HG02852 (cell line): ENCODE data around the gene CPA5.
"Not testable (repeated sequence)": the region's sequence is repeated elsewhere in the genome, so short reads cannot be mapped to it uniquely, and the experiment has no call there.

Experiments
- ATAC-seq: cut with Tn5 transposase; IDR thresholded peaks from one replicate; pipeline ENCODE4 v1.9.1; 2021; ENCODE audit warnings: mild to moderate bottlenecking, moderate library complexity; ENCODE audit not compliant: unreplicated experiment

CPA5 gene

DNA sequence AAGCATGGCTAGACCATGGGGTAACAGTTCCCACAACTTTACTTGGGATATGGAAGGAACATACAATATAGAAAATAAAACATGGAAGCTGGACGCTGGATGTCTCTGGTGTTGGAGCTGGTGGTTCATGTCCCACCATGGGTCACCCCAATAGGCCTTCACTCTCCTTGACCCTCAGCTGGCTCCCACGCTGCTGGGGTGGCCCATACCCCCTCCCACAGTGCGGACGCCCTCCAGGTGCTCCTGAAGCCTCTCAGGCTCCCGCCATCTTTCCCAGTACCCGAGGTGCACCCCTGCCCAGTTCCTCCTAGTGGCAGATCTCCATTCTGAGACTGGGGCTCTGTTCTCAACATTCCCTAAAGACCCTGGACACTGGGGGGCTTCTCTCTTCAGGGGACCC, 29.9 kb downstream of the CPA5 start:
- no peak for ATAC-seq

DNA sequence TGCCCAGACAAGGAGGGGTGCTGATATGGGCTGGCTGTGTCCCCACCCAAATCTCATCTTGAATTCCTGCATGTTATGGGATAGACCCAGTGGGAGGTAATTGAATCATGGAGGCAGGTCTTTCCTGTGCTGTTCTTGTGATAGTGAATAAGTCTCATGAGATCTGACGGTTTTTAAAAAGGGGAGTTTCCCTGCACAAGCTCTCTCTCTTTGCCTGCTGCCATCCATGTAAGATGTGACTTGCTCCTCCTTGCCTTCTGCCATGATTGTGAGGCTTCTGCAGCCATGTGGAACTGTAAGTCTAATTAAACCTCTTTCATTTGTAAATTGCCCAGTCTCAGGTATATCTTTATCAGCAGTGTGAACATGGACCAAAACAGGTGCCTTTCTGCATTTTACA, 31.8 kb downstream of the CPA5 start:
- not testable (repeated sequence) for ATAC-seq

DNA sequence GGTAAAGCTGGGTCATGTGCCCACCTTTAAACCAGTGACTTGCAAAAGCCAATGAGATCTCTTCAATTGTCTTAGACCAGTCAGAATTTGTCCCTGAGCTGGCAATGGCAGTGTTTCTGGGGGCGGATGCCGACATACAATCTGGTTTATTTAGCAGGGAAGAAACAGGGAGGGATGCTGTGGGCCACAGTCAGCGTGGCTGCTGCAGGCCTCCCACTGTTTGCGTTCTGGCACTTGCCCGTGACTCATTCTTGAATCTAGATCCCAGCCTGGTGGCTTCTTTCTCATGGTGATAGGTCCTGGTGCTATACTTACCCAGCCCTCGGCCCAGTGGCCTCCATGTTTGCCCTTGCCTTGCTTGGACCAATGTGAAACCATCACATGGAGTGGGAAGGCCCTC, 32.6 kb downstream of the CPA5 start:
- ATAC-seq = no peak

GRCh38 chr7:130379019-130379418, 34.4 kb downstream of the CPA5 start:
- ATAC-seq = no peak

GRCh38 chr7:130379532-130379920, 34.9 kb downstream of the CPA5 start:
- ATAC-seq = no peak

DNA sequence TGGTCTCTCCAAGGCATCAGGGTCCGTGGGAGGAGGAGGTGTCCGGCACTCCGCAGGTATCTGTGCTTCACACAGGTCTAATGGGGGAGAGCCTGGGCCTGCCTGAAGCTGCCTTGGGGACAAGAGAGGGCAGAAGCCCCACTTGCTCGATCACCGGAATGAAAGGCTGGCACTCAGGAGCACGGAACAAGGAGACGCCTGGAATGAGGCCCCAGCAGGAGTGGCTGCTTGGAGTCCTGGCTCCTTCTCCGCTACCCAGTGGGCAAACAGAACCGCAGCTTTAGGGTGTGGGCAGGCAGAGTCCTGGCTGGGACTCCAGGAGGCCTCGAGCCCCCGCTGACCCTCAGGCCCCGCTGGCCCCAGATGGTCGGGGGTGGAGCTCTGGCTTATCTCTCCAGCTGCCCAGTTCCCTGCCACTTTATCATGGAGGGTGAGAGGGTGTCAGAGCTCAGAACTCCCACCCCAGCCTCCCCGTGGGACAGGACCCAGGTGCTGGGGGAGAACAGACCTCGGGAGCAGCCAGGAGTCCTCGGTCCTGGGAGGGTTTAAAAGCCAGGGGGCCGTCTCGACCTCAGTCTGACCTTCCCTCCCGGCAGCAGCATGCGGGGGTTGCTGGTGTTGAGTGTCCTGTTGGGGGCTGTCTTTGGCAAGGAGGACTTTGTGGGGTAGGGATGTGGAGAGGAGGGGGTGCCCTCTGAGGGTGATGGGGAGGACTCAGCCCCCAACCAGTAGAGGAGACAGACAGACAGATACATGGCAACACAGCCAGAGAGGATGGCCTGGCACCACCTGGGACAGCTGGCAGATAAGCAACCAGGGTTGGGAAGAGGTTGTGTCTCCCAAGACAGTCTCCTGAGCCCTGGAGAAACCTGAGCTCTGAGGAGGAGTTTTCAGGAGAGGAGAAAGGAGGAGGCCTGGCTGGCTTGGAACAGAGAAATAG, 35.6 kb downstream of the CPA5 start, which contains the start of gene CPA1:
Gene CPA1, plus strand, starts transcription at position 574 of the 940 bp plus-strand sequence. Its CDS starts 27 bp downstream, at position 601.
- no peak for ATAC-seq

GRCh38 chr7:130380861-130381455, 36.3 kb downstream of the CPA5 start:
- ATAC-seq = no peak

DNA sequence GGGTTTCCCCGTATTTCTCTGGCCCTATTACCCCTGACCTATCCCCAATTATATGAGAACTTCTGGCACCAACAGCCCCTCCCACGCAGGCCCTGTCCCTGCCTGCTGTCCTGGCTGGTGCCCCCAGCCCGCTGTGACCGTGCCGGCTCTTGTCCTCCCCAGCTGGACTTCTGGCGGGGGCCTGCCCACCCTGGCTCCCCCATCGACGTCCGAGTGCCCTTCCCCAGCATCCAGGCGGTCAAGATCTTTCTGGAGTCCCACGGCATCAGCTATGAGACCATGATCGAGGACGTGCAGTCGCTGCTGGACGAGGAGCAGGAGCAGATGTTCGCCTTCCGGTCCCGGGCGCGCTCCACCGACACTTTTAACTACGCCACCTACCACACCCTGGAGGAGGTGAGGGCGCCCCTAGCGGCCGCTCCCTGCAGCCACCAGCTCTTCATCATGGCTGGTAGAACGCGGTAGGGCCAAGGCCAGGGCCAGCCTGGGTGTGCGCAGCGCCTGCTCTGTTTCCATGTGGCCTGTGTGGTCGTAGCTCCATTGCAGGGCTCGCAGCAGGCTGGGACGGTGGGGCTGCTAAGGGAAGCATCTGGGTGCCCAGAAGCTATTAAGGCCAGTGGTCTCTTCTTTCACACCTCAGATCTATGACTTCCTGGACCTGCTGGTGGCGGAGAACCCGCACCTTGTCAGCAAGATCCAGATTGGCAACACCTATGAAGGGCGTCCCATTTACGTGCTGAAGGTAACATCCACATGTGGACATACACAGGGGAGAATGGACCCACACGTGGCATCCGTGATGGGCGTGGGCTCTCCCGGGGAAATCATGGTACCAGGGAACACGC, 37.1 kb downstream of the CPA5 start:
- no peak for ATAC-seq

DNA sequence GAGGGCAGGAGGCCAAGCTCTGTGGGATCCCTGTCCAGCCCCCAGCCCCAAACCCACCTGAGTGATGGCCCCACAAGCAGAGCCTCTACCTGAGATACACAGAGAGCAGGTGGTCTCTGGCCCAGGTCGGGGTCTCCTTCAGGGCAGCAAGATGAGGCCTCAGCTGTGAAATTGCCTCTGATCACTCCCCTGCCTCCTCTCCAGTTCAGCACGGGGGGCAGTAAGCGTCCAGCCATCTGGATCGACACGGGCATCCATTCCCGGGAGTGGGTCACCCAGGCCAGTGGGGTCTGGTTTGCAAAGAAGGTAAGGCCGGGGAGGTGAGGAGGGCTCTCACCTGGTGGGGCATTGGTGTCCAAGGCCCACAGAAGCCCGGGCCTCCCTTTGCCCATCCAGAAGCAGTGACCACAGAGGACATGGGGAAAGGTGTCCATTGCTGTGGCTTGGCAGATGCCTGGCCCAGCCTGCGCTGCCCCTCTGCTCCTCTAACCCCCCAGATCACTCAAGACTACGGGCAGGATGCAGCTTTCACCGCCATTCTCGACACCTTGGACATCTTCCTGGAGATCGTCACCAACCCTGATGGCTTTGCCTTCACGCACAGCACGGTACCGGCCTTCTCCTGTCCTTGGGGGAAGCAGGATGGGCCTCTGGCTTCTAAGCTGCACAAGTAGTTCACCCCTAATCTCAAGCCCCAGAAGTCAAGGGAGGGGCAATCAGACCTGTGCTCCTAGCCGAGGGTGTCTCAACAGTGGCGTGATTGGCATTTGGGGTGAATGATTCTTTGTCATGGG, 38.8 kb downstream of the CPA5 start:
- ATAC-seq = no peak

GRCh38 chr7:130384371-130384801, 39.8 kb downstream of the CPA5 start:
- no peak for ATAC-seq

DNA sequence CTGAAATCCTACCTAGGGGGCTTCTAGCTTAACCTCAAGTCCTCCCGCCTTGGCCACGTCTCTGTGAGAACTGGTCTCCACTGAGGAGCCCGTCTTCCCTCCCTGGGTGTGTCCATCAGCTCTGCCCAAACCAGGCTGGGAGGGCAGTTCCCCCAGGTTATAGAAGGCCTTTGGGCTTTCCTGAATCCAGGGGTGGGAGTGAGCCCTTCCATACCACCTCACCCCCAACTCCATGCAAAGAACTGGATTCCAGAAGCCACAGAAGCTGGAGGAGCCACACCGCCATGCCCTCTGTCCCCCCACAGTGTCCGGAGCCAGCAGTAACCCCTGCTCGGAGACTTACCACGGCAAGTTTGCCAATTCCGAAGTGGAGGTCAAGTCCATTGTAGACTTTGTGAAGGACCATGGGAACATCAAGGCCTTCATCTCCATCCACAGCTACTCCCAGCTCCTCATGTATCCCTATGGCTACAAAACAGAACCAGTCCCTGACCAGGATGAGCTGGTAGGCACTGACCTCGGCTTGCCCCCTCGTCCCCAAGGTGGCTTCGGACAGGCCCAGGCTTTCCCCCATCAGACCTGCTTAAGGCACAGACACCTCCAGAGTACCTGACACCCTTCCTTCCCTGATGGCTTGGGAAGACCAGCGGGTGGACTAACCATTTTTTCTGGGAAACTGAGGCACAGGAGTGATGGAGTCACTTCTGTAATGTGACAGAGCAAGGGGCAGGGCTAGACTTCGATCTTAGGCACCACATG, 40.4 kb downstream of the CPA5 start:
- no peak for ATAC-seq

GRCh38 chr7:130385600-130386066, 41.0 kb downstream of the CPA5 start:
- ATAC-seq = no peak

DNA sequence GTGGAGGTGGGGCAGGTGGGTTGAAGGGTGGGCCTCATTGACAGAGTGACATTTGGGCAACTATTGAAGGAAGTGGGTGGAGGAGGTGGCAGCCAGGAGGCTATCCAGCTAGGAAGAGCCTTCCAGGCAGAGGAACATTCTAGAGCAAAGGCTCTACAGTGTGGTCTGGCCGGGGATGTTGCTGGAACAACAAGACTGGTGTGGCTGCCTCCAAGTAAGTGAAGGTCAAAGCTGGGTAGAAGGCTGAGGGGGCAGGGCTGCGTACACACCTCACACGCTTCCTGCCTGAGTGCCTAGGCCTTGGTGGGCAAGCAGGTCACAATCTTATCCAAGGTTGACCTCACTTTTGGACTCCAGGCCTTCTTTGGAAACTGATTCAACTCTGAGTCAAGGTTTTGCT, 42.3 kb downstream of the CPA5 start:
- ATAC-seq = no peak

DNA sequence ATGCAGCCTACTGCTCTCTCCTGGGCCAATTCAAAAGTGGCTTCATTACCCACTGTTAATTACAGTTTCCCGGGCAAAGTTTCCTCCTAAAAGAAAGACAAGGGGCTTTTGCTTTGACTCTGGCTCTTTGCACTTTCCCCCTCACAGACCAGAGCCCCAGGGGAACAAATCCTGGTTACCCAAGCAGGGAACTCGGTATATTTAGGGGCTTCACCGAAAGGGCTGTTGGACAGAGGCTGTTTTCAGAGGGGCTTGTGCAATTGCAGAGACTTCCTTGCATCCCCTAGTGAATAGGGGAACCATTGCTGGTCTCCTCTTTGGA, 42.7 kb downstream of the CPA5 start:
- no peak for ATAC-seq

- ATAC-seq = no peak
Observed at GRCh38 chr7:130387628-130388403, 43.2 kb downstream of the CPA5 start.

- no peak for ATAC-seq
Observed at GRCh38 chr7:130388671-130389070, 44.1 kb downstream of the CPA5 start.

DNA sequence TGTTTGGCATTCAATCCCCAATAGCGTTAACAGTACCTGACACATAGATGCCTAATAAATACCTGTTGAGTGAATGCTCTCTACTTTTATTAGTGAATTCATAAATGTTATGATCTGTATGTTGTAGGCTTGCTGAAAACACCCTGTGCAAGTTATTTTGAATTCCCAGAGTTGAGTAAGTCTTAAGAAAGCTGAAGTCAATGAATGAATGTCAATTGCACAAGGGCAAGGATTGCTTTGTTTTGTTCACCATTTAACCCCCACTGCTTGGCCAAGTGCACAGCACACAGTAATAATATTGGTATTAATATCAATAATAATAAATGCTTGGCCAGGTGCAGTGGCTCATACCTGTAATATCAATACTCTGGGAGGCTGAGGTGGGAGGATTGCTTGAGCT, 45.9 kb downstream of the CPA5 start:
- ATAC-seq = no peak

GRCh38 chr7:130393101-130393561, 48.5 kb downstream of the CPA5 start:
- no peak for ATAC-seq

DNA sequence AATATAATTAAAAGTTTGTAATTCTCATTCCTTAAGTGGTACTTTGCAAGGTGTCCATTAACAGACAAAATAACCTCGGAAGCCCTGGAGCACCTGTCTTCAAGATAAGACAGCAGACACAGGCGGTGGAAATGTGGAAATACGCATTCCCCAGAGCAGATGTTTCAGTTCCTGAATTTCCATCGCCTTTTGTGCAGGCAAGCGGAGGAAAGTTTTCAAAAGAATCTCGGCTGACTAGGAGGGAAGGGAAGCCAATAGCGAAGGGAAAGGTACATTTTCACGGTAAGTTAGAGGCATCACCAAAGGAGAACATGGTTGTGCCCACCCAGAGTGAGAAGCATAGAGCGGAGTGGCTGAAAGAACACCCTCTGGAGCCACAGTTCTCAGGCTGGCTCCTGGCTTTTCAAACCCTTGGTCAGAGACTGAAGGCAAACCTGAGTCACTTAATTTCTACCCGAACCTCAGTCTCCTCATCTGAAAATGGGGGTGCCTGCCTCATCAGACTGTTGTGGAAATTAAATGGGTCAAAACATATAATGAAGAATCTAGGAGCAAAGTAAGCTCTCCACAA, 49.3 kb downstream of the CPA5 start:
- no peak for ATAC-seq
